Measurements from ENCODE around the gene TBC1D1. TPM values are rescaled to one million over a fixed set of nuclear protein-coding genes. Genes with fewer than 3 reads are reported as not detected.

TBC1D1 gene
- total RNA-seq, 1 donor, result 59.9 TPM

DNA sequence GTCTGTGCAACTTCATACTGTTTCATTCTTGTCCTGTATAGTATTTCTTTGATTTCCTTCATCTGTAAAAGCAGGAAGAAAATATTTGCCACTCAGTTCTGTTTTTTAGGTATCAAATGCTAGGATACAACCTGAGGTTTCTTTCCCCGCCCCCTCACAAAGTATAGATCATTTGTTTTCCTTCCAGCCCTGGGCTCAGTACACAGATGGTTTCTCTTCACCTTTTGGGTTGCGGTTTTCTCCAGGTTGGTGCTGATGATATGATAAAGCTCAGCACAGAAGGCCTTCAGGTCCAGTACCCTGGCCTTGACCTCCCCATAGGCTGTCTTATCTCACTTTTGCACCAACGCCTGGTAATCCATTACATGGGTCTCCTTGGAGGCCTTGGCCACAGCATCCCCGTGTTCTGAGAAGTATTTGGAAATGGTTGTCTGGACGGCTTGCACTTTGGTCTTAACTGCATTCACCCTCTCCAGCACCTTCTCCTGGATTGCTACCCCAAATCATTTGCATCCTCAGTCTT, 104.5 kb downstream of the TBC1D1 start:
- TF ChIP-seq, protein P1, sequence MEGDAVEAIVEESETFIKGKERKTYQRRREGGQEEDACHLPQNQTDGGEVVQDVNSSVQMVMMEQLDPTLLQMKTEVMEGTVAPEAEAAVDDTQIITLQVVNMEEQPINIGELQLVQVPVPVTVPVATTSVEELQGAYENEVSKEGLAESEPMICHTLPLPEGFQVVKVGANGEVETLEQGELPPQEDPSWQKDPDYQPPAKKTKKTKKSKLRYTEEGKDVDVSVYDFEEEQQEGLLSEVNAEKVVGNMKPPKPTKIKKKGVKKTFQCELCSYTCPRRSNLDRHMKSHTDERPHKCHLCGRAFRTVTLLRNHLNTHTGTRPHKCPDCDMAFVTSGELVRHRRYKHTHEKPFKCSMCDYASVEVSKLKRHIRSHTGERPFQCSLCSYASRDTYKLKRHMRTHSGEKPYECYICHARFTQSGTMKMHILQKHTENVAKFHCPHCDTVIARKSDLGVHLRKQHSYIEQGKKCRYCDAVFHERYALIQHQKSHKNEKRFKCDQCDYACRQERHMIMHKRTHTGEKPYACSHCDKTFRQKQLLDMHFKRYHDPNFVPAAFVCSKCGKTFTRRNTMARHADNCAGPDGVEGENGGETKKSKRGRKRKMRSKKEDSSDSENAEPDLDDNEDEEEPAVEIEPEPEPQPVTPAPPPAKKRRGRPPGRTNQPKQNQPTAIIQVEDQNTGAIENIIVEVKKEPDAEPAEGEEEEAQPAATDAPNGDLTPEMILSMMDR (IDR thresholded peaks at IDR 0.05; ENCODE audit: insufficient read depth, low read length), result no peak
- H3K4me3 ChIP-seq (ENCODE audit: low read depth, low read length), result no peak overlapping the region
- DNase-seq (ENCODE audit: low read depth), result no peak

DNA sequence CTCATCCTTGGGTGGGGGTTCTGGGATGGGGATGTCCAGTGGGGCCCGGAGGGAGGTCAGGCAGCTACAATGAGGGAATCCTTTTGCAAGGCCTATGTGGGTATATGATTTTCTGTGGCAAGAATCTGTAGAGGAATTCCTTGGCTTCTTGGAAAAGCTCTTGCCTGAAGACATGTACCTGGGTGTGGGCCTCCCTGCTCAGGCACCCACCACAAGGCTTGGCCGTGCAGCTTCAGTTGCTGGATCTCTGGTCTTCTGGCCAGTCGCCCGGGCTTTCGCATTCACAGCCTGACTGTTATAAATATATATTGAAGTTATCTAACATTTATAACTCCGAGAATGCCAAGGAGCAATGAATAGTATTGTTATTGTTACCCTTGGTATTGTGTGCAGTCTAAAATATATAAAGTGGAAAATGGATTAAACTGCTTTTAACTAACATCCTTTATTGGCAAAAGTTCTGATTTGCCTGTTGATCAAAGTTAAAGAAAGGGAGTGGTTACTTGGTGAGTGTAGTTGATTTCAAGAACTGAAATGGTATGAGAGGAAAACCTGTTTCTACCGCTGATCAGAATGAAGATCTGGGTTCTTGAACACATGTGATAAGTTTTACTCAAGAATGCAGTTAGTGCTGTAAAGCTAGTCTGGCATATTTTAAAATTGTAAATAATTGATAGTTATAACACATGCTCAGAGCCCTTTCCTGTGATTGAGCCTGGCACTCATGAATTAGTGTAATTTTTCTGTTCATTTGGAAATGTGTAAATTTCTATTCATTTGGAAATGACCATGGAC, 105.3 kb downstream of the TBC1D1 start:
- peak; percentile 30 for DNase-seq (ENCODE audit: low read depth)
- H3K4me3 ChIP-seq (ENCODE audit: low read depth, low read length), result no peak overlapping the region
- TF ChIP-seq, protein P1 (IDR thresholded peaks at IDR 0.05; ENCODE audit: insufficient read depth, low read length), result no peak

DNA sequence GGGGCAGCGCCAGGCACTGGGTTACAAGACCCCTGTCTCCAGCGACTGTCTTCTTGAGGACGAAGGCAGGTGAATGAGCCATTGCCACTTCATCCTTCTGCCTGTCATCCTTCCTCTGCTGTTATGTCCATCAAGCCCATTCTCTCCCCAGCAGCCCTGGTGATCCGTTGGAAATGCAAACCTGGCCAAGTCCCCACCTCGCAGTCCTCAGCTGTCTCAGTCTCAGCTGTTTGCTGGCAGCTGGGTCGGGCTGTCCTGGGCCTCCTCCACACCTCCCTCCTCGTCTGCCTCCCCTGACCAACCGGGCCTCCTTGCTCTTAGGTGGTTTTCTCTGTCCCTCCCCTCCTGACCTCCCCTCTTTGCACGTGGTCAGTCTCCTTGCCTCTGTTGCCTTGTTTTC, 107.3 kb downstream of the TBC1D1 start:
- H3K4me3 ChIP-seq (ENCODE audit: low read depth, low read length), result no peak overlapping the region
- TF ChIP-seq, protein P1 (IDR thresholded peaks at IDR 0.05; ENCODE audit: insufficient read depth, low read length), result no peak
- no peak for DNase-seq (ENCODE audit: low read depth)

DNA sequence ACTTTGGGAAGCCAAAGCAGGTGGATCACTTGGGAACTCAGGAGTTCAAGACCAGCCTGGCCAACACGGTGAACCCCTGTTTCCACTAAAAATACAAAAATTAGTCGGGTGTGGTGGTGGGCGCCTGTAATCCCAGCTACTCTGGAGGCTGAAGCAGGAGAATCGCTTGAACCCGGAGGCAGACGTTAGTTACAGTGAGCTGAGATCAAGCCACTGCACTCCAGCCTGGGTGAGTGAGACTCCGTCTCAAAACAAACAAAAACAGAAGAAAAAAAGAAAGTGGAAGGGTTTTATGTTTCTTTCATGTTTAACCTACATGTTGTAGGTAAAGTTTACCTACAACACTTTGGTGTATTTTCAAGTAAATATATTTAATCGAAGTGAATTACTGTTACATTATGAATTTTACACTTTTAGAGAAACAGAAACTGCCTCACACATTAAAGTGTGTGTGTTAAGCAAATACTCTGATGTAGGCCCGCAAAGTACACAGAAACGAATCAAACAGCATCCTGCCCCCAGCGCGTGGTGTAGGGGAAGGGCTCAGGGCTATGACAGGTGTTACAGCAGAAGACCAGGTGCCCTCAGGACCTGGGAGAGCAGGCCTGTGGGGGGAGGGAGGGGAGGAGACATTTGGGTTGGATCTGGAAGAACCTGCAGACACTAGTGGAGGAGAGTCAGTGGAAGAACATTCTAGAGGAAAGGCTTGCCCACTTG, 108.3 kb downstream of the TBC1D1 start:
- DNase-seq (ENCODE audit: low read depth), result no peak
- TF ChIP-seq, protein P1 (IDR thresholded peaks at IDR 0.05; ENCODE audit: insufficient read depth, low read length), result no peak
- no peak overlapping the region for H3K4me3 ChIP-seq (ENCODE audit: low read depth, low read length)

DNA sequence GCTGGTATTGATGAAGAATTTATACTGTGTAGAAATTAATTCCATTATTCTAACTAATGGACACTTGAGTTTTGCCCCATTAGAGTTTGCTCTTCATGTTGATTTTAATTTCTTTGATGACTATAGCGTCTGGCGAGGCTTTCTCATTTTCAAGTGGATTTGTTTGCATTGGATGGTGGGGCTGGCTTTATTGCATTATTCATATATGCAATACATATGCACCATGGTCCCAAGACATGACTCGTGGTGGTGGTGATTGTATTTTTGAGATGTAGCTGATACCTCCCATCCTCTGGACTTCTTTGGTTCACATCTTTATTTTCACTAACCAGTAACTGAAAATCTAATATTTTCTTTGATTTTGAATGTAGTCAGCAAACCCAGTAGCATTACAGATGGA, 109.1 kb downstream of the TBC1D1 start:
- H3K4me3 ChIP-seq (ENCODE audit: low read depth, low read length), result no peak overlapping the region
- TF ChIP-seq, protein P1 (IDR thresholded peaks at IDR 0.05; ENCODE audit: insufficient read depth, low read length), result no peak
- DNase-seq (ENCODE audit: low read depth), result no peak

DNA sequence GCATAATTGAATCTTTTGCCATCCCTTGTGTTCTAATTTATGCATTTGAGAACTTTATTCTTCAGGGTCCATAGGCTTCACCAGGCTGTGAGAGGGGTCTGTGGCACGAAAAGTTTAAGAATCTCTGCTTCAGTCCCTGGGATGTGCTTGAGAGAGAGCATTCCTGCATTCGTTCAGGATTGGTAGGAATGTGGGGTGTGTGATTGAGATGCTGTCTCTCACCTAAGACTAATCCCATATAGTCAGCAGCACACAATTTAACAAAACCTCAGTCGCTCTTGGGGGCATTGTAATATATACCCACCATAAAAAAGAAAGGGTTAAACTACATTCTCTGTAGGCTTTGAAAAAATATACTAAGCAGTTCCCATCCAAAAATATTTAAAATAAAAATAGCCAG, 111.0 kb downstream of the TBC1D1 start:
- DNase-seq (ENCODE audit: low read depth), result no peak

More for the DNA sequence above, 111.0 kb downstream of the TBC1D1 start:
- H3K4me3 ChIP-seq (ENCODE audit: low read depth, low read length), result no peak overlapping the region
- TF ChIP-seq, protein P1 (IDR thresholded peaks at IDR 0.05; ENCODE audit: insufficient read depth, low read length), result no peak

Data from fibroblast of the aortic adventitia (primary cell).